Measurements from ENCODE around the gene TRIM44.
"Not testable (repeated sequence)": the region's sequence is repeated elsewhere in the genome, so short reads cannot be mapped to it uniquely, and the experiment has no call there.

Gene TRIM44

DNA sequence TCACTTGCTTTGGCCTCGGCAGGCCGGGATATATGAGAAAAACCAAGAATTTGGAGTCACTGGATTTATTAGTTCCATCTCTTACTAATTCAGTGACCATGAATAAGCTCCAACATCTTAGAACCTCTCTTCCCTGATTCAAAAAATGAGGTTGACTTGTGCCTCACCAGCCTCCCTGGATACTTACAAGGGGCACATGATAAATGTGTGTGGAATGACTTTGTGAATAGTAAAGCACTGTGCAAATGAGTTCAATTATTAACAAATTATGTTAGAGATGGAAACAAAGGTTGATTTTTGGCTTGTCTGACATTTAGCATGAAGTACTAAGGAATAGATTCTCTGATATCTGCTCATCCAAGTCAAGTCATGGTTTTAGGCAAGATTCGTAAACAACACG, 104.1 kb downstream of the TRIM44 start:
- H3K4me2 ChIP-seq (ENCODE audit: low read length) = no peak overlapping the region
- peaks cover 4% of the 10 kb centered on the region for H3K4me1 ChIP-seq (ENCODE audit: control insufficient read depth, insufficient read depth, low read length)
- H3K9ac ChIP-seq (ENCODE audit: low read depth, low read length) = no peak overlapping the region
- H3K4me3 ChIP-seq (ENCODE audit: low read length) = no peak overlapping the region
- H3K9me3 ChIP-seq (replicated peaks; ENCODE audit: low read length) = no peaks in the 10 kb centered on the region
- no peaks in the 10 kb centered on the region for H3K36me3 ChIP-seq (ENCODE audit: insufficient read depth, low read length)
- H3K27me3 ChIP-seq (ENCODE audit: control insufficient read depth, insufficient read depth, low read length) = no peaks in the 10 kb centered on the region

GRCh38 chr11:35770425-35770824, 107.8 kb downstream of the TRIM44 start:
- not testable (repeated sequence) for H3K27me3 ChIP-seq (ENCODE audit: control insufficient read depth, insufficient read depth, low read length); H3K36me3 ChIP-seq (ENCODE audit: insufficient read depth, low read length); H3K4me3 ChIP-seq (ENCODE audit: low read length)

GRCh38 chr11:35771722-35772121, 109.1 kb downstream of the TRIM44 start:
- H3K4me2 ChIP-seq (ENCODE audit: low read length) = no peak overlapping the region
- H3K9ac ChIP-seq (ENCODE audit: low read depth, low read length) = no peak overlapping the region
- no peaks in the 10 kb centered on the region for H3K4me1 ChIP-seq (ENCODE audit: control insufficient read depth, insufficient read depth, low read length)
- no peaks in the 10 kb centered on the region for H3K36me3 ChIP-seq (ENCODE audit: insufficient read depth, low read length)
- H3K27me3 ChIP-seq (ENCODE audit: control insufficient read depth, insufficient read depth, low read length) = no peaks in the 10 kb centered on the region
- no peak overlapping the region for H3K4me3 ChIP-seq (ENCODE audit: low read length)
- H3K9me3 ChIP-seq (replicated peaks; ENCODE audit: low read length) = no peaks in the 10 kb centered on the region

More at GRCh38 chr11:35770425-35770824, 107.8 kb downstream of the TRIM44 start:
- not testable (repeated sequence) for H3K4me1 ChIP-seq (ENCODE audit: control insufficient read depth, insufficient read depth, low read length); H3K9ac ChIP-seq (ENCODE audit: low read depth, low read length); H3K9me3 ChIP-seq (replicated peaks; ENCODE audit: low read length); H3K4me2 ChIP-seq (ENCODE audit: low read length)

- not testable (repeated sequence) for H3K36me3 ChIP-seq (ENCODE audit: insufficient read depth, low read length); H3K9ac ChIP-seq (ENCODE audit: low read depth, low read length); H3K9me3 ChIP-seq (replicated peaks; ENCODE audit: low read length); H3K4me1 ChIP-seq (ENCODE audit: control insufficient read depth, insufficient read depth, low read length); H3K4me3 ChIP-seq (ENCODE audit: low read length); H3K4me2 ChIP-seq (ENCODE audit: low read length); H3K27me3 ChIP-seq (ENCODE audit: control insufficient read depth, insufficient read depth, low read length)
These were observed 114.7 kb downstream of the TRIM44 start for GRCh38 chr11:35777241-35777640.

- H3K9ac ChIP-seq (ENCODE audit: low read depth, low read length); H3K36me3 ChIP-seq (ENCODE audit: insufficient read depth, low read length); H3K27me3 ChIP-seq (ENCODE audit: control insufficient read depth, insufficient read depth, low read length); H3K9me3 ChIP-seq (replicated peaks; ENCODE audit: low read length); H3K4me2 ChIP-seq (ENCODE audit: low read length); H3K4me1 ChIP-seq (ENCODE audit: control insufficient read depth, insufficient read depth, low read length); H3K4me3 ChIP-seq (ENCODE audit: low read length): not testable (repeated sequence)
These were observed 116.4 kb downstream of the TRIM44 start for GRCh38 chr11:35778943-35779342.

DNA sequence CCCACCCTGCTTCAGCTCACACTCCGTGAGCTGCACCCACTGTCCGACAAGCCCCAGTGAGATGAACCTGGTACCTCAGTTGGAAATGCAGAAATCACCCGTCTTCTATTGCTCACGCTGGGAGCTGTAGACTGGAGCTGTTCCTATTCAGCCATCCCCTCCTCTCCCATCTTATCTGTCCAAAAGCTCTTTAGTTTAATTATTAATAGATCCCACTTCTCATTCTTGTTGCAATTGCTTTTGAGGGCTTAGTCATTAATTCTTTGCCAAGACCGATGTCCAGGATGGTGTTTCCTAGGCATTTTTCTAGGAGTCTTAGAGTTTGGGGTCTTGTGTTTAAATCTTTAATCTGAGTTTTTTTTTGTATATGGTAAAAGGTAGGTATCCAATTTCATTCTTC, 116.8 kb downstream of the TRIM44 start:
- H3K4me2 ChIP-seq (ENCODE audit: low read length) = no peak overlapping the region
- H3K4me1 ChIP-seq (ENCODE audit: control insufficient read depth, insufficient read depth, low read length) = peaks cover 3% of the 10 kb centered on the region
- no peak overlapping the region for H3K9ac ChIP-seq (ENCODE audit: low read depth, low read length)
- no peaks in the 10 kb centered on the region for H3K9me3 ChIP-seq (replicated peaks; ENCODE audit: low read length)
- H3K36me3 ChIP-seq (ENCODE audit: insufficient read depth, low read length) = no peaks in the 10 kb centered on the region
- no peak overlapping the region for H3K4me3 ChIP-seq (ENCODE audit: low read length)
- no peaks in the 10 kb centered on the region for H3K27me3 ChIP-seq (ENCODE audit: control insufficient read depth, insufficient read depth, low read length)

- Histone ChIP-seq H3K36me3 (ENCODE audit: insufficient read depth, low read length) (no peaks in the 10 kb centered on the region), H3K4me1 (ENCODE audit: control insufficient read depth, insufficient read depth, low read length) (peaks cover 14% of the 10 kb centered on the region), H3K4me2 (ENCODE audit: low read length) (no peak overlapping the region), H3K4me3 (ENCODE audit: low read length) (no peak overlapping the region), H3K27me3 (ENCODE audit: control insufficient read depth, insufficient read depth, low read length) (no peaks in the 10 kb centered on the region), H3K9me3 (replicated peaks; ENCODE audit: low read length) (no peaks in the 10 kb centered on the region), H3K9ac (ENCODE audit: low read depth, low read length) (no peak overlapping the region)
These were observed 118.6 kb downstream of the TRIM44 start for GRCh38 chr11:35780951-35781860.

DNA sequence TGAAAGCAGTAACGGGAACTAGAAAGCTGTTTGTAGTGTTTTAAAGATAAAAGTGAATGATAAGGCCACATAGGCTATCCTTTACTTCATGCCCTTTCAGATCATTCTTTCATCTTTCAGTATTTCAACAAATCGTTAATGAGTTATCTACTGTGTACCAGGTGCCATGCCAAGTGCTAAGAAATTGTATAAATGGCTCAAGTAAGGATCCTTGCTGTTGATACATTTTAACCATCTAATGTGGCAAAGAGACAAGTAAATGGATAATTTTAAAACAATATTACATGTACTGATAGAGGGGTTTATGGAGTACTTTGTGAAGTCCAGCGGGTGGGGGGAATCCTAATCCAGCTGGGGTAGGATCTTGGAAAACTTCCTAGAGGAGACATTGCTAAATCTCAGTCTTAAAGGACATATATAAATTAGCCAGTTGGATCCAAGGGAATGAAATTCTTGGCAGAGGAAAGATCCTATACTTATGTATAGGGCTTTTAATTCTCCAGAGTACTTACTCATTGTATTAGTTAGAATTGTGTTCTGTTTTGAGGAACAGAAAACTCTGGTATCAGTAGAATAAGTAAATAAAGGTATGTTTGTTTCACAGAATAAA, 119.4 kb downstream of the TRIM44 start:
- no peak overlapping the region for H3K4me2 ChIP-seq (ENCODE audit: low read length)
- H3K9ac ChIP-seq (ENCODE audit: low read depth, low read length) = no peak overlapping the region
- H3K4me1 ChIP-seq (ENCODE audit: control insufficient read depth, insufficient read depth, low read length) = peaks cover 21% of the 10 kb centered on the region

GRCh38 chr11:35783809-35784208, 121.2 kb downstream of the TRIM44 start:
- Histone ChIP-seq H3K4me2 (ENCODE audit: low read length) (no peak overlapping the region), H3K27me3 (ENCODE audit: control insufficient read depth, insufficient read depth, low read length) (no peaks in the 10 kb centered on the region), H3K36me3 (ENCODE audit: insufficient read depth, low read length) (no peaks in the 10 kb centered on the region), H3K4me1 (ENCODE audit: control insufficient read depth, insufficient read depth, low read length) (peaks cover 25% of the 10 kb centered on the region), H3K9me3 (replicated peaks; ENCODE audit: low read length) (no peaks in the 10 kb centered on the region), H3K9ac (ENCODE audit: low read depth, low read length) (no peak overlapping the region), H3K4me3 (ENCODE audit: low read length) (no peak overlapping the region)

More for the DNA sequence above, 119.4 kb downstream of the TRIM44 start:
- no peaks in the 10 kb centered on the region for H3K27me3 ChIP-seq (ENCODE audit: control insufficient read depth, insufficient read depth, low read length)
- no peaks in the 10 kb centered on the region for H3K9me3 ChIP-seq (replicated peaks; ENCODE audit: low read length)
- H3K4me3 ChIP-seq (ENCODE audit: low read length) = no peak overlapping the region
- H3K36me3 ChIP-seq (ENCODE audit: insufficient read depth, low read length) = no peaks in the 10 kb centered on the region

GRCh38 chr11:35784699-35785098, 122.1 kb downstream of the TRIM44 start:
- Histone ChIP-seq H3K4me3 (ENCODE audit: low read length) (no peak overlapping the region), H3K4me2 (ENCODE audit: low read length) (no peak overlapping the region), H3K36me3 (ENCODE audit: insufficient read depth, low read length) (no peaks in the 10 kb centered on the region), H3K9ac (ENCODE audit: low read depth, low read length) (no peak overlapping the region), H3K4me1 (ENCODE audit: control insufficient read depth, insufficient read depth, low read length) (peaks cover 25% of the 10 kb centered on the region), H3K9me3 (replicated peaks; ENCODE audit: low read length) (no peaks in the 10 kb centered on the region), H3K27me3 (ENCODE audit: control insufficient read depth, insufficient read depth, low read length) (no peaks in the 10 kb centered on the region)

GRCh38 chr11:35785287-35786167, 123.0 kb downstream of the TRIM44 start:
- H3K36me3 ChIP-seq (ENCODE audit: insufficient read depth, low read length) = no peaks in the 10 kb centered on the region
- H3K27me3 ChIP-seq (ENCODE audit: control insufficient read depth, insufficient read depth, low read length) = no peaks in the 10 kb centered on the region
- no peak overlapping the region for H3K9ac ChIP-seq (ENCODE audit: low read depth, low read length)
- H3K4me1 ChIP-seq (ENCODE audit: control insufficient read depth, insufficient read depth, low read length) = peaks cover 25% of the 10 kb centered on the region
- H3K4me3 ChIP-seq (ENCODE audit: low read length) = no peak overlapping the region
- H3K9me3 ChIP-seq (replicated peaks; ENCODE audit: low read length) = no peaks in the 10 kb centered on the region
- H3K4me2 ChIP-seq (ENCODE audit: low read length) = no peak overlapping the region

Measured in skeletal muscle satellite cell (primary cell).